Stimulated activated naive CD8-positive, alpha-beta T cell treated with anti-CD3 and anti-CD28 coated beads, Interleukin-15, Interleukin-2, amounts not matched to agents 100 ng/mL and 50 ng/mL, for 24 hours (primary cell): ENCODE data around the gene GSG1.

ENCODE experiments used
- H3K27ac Mint-ChIP-seq: one replicate; pipeline ENCODE4 v1.8.0; 2021; ENCODE audit warnings: mild to moderate bottlenecking, mixed read lengths
- H3K27me3 Mint-ChIP-seq: one replicate; pipeline ENCODE4 v1.8.0; 2021; ENCODE audit warnings: mixed read lengths
- H3K36me3 Mint-ChIP-seq: one replicate; pipeline ENCODE4 v1.8.0; 2021; ENCODE audit warnings: low read depth, mixed read lengths
- H3K4me1 Mint-ChIP-seq: one replicate; pipeline ENCODE4 v1.8.0; 2021; ENCODE audit warnings: low read depth, mixed read lengths
- H3K4me3 Mint-ChIP-seq: one replicate; pipeline ENCODE4 v1.8.0; 2021; ENCODE audit warnings: mild to moderate bottlenecking, mixed read lengths
- H3K9me3 Mint-ChIP-seq: one replicate; pipeline ENCODE4 v1.8.0; 2021; ENCODE audit warnings: mixed read lengths

Gene GSG1

GRCh38 chr12:13102461-13103195 is 839 bp downstream of the GSG1 start:
- H3K4me3 Mint-ChIP-seq: peak overlapping the region; percentile 70
- H3K36me3 Mint-ChIP-seq: no peaks in the 10 kb centered on the region
- H3K27ac Mint-ChIP-seq: peak overlapping the region; percentile 37
- H3K9me3 Mint-ChIP-seq: no peaks in the 10 kb centered on the region
- H3K27me3 Mint-ChIP-seq: no peaks in the 10 kb centered on the region
- peaks cover 61% of the 10 kb centered on the region for H3K4me1 Mint-ChIP-seq

GRCh38 chr12:13101821-13102375 is 1.6 kb downstream of the GSG1 start:
- Mint-ChIP-seq H3K27me3 (no peaks in the 10 kb centered on the region), H3K4me1 (peaks cover 67% of the 10 kb centered on the region), H3K9me3 (no peaks in the 10 kb centered on the region), H3K27ac (peak overlapping the region; percentile 76), H3K36me3 (no peaks in the 10 kb centered on the region), H3K4me3 (peak overlapping the region; percentile 70)

- H3K27ac Mint-ChIP-seq: peak overlapping the region; percentile 84
- H3K4me1 Mint-ChIP-seq: peaks cover 67% of the 10 kb centered on the region
- no peaks in the 10 kb centered on the region for H3K27me3 Mint-ChIP-seq
- no peaks in the 10 kb centered on the region for H3K9me3 Mint-ChIP-seq
- H3K36me3 Mint-ChIP-seq: no peaks in the 10 kb centered on the region
- peak overlapping the region; percentile 70 for H3K4me3 Mint-ChIP-seq
Observed at GRCh38 chr12:13100882-13101769, 2.3 kb downstream of the GSG1 start.

- peaks cover 67% of the 10 kb centered on the region for H3K4me1 Mint-ChIP-seq
- no peaks in the 10 kb centered on the region for H3K9me3 Mint-ChIP-seq
- no peaks in the 10 kb centered on the region for H3K27me3 Mint-ChIP-seq
- H3K27ac Mint-ChIP-seq: peak overlapping the region; percentile 84
- H3K36me3 Mint-ChIP-seq: no peaks in the 10 kb centered on the region
- H3K4me3 Mint-ChIP-seq: peak overlapping the region; percentile 70
Observed at GRCh38 chr12:13100605-13100881, 2.9 kb downstream of the GSG1 start.

- Mint-ChIP-seq H3K27ac (peak overlapping the region; percentile 84), H3K36me3 (no peaks in the 10 kb centered on the region), H3K9me3 (no peaks in the 10 kb centered on the region), H3K4me3 (peak overlapping the region; percentile 70), H3K27me3 (no peaks in the 10 kb centered on the region), H3K4me1 (peaks cover 67% of the 10 kb centered on the region)
Observed at GRCh38 chr12:13099844-13100604, 3.4 kb downstream of the GSG1 start.

- peak overlapping the region; percentile 59 for H3K27ac Mint-ChIP-seq
- H3K27me3 Mint-ChIP-seq: no peaks in the 10 kb centered on the region
- H3K4me3 Mint-ChIP-seq: peak overlapping the region; percentile 22
- H3K9me3 Mint-ChIP-seq: no peaks in the 10 kb centered on the region
- no peaks in the 10 kb centered on the region for H3K36me3 Mint-ChIP-seq
- H3K4me1 Mint-ChIP-seq: peaks cover 73% of the 10 kb centered on the region
Observed at GRCh38 chr12:13099066-13099843, 4.2 kb downstream of the GSG1 start.

- H3K9me3 Mint-ChIP-seq: no peaks in the 10 kb centered on the region
- H3K27ac Mint-ChIP-seq: peak overlapping the region; percentile 70
- H3K36me3 Mint-ChIP-seq: no peaks in the 10 kb centered on the region
- peak overlapping the region; percentile 58 for H3K4me3 Mint-ChIP-seq
- no peaks in the 10 kb centered on the region for H3K27me3 Mint-ChIP-seq
- H3K4me1 Mint-ChIP-seq: peaks cover 65% of the 10 kb centered on the region
Observed at GRCh38 chr12:13097491-13098011, 5.9 kb downstream of the GSG1 start.

GRCh38 chr12:13095266-13095995 is 8.0 kb downstream of the GSG1 start:
- Mint-ChIP-seq H3K36me3 (no peaks in the 10 kb centered on the region), H3K4me1 (peaks cover 44% of the 10 kb centered on the region), H3K27me3 (no peaks in the 10 kb centered on the region), H3K9me3 (no peaks in the 10 kb centered on the region), H3K4me3 (no peak overlapping the region), H3K27ac (no peak overlapping the region)

- Mint-ChIP-seq H3K4me3 (no peak overlapping the region), H3K36me3 (no peaks in the 10 kb centered on the region), H3K9me3 (no peaks in the 10 kb centered on the region), H3K4me1 (peaks cover 33% of the 10 kb centered on the region), H3K27ac (no peak overlapping the region), H3K27me3 (no peaks in the 10 kb centered on the region)
Observed at GRCh38 chr12:13094367-13094766, 9.1 kb downstream of the GSG1 start.

- Mint-ChIP-seq H3K4me1 (peaks cover 28% of the 10 kb centered on the region), H3K4me3 (no peak overlapping the region), H3K9me3 (no peaks in the 10 kb centered on the region), H3K27ac (peak overlapping the region; percentile 37), H3K36me3 (no peaks in the 10 kb centered on the region), H3K27me3 (no peaks in the 10 kb centered on the region)
Observed at GRCh38 chr12:13093848-13094220, 9.6 kb downstream of the GSG1 start.

- peaks cover 22% of the 10 kb centered on the region for H3K4me1 Mint-ChIP-seq
- no peaks in the 10 kb centered on the region for H3K9me3 Mint-ChIP-seq
- H3K27ac Mint-ChIP-seq: no peak overlapping the region
- H3K36me3 Mint-ChIP-seq: no peaks in the 10 kb centered on the region
- no peak overlapping the region for H3K4me3 Mint-ChIP-seq
- no peaks in the 10 kb centered on the region for H3K27me3 Mint-ChIP-seq
Observed at GRCh38 chr12:13093191-13093847, 10.1 kb downstream of the GSG1 start.

GRCh38 chr12:13091832-13092231 is 11.6 kb downstream of the GSG1 start:
- H3K27me3 Mint-ChIP-seq: no peaks in the 10 kb centered on the region
- H3K9me3 Mint-ChIP-seq: no peaks in the 10 kb centered on the region
- H3K4me1 Mint-ChIP-seq: peaks cover 9% of the 10 kb centered on the region
- H3K27ac Mint-ChIP-seq: no peak overlapping the region
- no peaks in the 10 kb centered on the region for H3K36me3 Mint-ChIP-seq
- H3K4me3 Mint-ChIP-seq: no peak overlapping the region

GRCh38 chr12:13090054-13090453 is 13.4 kb downstream of the GSG1 start:
- Mint-ChIP-seq H3K27me3 (no peaks in the 10 kb centered on the region), H3K9me3 (no peaks in the 10 kb centered on the region), H3K4me3 (no peak overlapping the region), H3K27ac (no peak overlapping the region), H3K36me3 (peaks cover 7% of the 10 kb centered on the region), H3K4me1 (peaks cover 15% of the 10 kb centered on the region)
